Fibroblast of skin of right quadriceps (primary cell): ENCODE data around the gene HDLBP.

Experiments
- DNase-seq: peaks from one replicate; pipeline ENCODE4 v3.0.0-alpha.2; 2013

HDLBP gene

GRCh38 chr2:241249654-241250053 lies 65.8 kb downstream of the HDLBP start:
- DNase-seq: no peak

- DNase-seq: no peak
These were observed 66.6 kb downstream of the HDLBP start for GRCh38 chr2:241248897-241249296.

- DNase-seq: no peak
These were observed 67.2 kb downstream of the HDLBP start for GRCh38 chr2:241248289-241248688.

- no peak for DNase-seq
These were observed 71.1 kb downstream of the HDLBP start for GRCh38 chr2:241244368-241244767.

- no peak for DNase-seq
These were observed 73.2 kb downstream of the HDLBP start for GRCh38 chr2:241242306-241242705.

GRCh38 chr2:241241669-241242068 lies 73.8 kb downstream of the HDLBP start:
- DNase-seq: no peak

GRCh38 chr2:241240320-241241004 lies 75.0 kb downstream of the HDLBP start:
- DNase-seq: no peak

GRCh38 chr2:241239552-241240202 lies 75.8 kb downstream of the HDLBP start:
- no peak for DNase-seq

- DNase-seq: no peak
These were observed 76.7 kb downstream of the HDLBP start for GRCh38 chr2:241238693-241239198.

- no peak for DNase-seq
These were observed 77.5 kb downstream of the HDLBP start for GRCh38 chr2:241237949-241238371.

GRCh38 chr2:241237047-241237446 lies 78.4 kb downstream of the HDLBP start:
- no peak for DNase-seq

GRCh38 chr2:241235859-241236593 lies 79.4 kb downstream of the HDLBP start:
- no peak for DNase-seq

GRCh38 chr2:241234962-241235740 lies 80.3 kb downstream of the HDLBP start:
- no peak for DNase-seq

- no peak for DNase-seq
These were observed 81.2 kb downstream of the HDLBP start for GRCh38 chr2:241234066-241234790.

- DNase-seq: no peak
These were observed 82.5 kb downstream of the HDLBP start for GRCh38 chr2:241232736-241233575.

- no peak for DNase-seq
These were observed 85.0 kb downstream of the HDLBP start for GRCh38 chr2:241230435-241230834.

GRCh38 chr2:241229563-241230401 lies 85.7 kb downstream of the HDLBP start:
- DNase-seq: no peak

GRCh38 chr2:241228860-241229516 lies 86.5 kb downstream of the HDLBP start:
- no peak for DNase-seq

- DNase-seq: no peak
These were observed 87.2 kb downstream of the HDLBP start for GRCh38 chr2:241228081-241228859.
